GM19035 (cell line): ENCODE data around the gene VIT.
A peak's percentile ranks its signal among the peaks of the same experiment; 100 is the strongest.

Experiments
- ATAC-seq: cut with Tn5 transposase; IDR thresholded peaks from one replicate; pipeline ENCODE4 v1.9.1; 2021; ENCODE audit not compliant: unreplicated experiment

Gene VIT

DNA sequence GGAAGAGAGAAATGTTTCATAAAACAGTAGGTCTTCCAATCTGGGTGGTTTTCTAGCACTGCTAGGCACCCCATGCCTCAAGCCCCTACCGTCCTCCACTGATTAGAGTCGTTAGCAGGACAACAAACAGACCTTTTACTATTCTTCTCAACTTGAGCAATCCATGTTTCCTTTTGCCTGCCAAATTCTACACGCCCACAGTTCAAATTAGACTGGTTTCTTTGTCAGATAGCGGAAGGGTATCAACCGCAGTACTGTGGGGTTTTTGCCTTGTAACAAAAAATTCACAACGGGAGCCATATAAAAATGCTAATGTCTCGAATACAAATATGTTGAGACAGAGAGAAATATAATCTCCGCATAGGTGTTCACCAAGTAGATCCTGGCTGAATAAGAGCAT, 59.9 kb downstream of the VIT start:
- no peak for ATAC-seq

DNA sequence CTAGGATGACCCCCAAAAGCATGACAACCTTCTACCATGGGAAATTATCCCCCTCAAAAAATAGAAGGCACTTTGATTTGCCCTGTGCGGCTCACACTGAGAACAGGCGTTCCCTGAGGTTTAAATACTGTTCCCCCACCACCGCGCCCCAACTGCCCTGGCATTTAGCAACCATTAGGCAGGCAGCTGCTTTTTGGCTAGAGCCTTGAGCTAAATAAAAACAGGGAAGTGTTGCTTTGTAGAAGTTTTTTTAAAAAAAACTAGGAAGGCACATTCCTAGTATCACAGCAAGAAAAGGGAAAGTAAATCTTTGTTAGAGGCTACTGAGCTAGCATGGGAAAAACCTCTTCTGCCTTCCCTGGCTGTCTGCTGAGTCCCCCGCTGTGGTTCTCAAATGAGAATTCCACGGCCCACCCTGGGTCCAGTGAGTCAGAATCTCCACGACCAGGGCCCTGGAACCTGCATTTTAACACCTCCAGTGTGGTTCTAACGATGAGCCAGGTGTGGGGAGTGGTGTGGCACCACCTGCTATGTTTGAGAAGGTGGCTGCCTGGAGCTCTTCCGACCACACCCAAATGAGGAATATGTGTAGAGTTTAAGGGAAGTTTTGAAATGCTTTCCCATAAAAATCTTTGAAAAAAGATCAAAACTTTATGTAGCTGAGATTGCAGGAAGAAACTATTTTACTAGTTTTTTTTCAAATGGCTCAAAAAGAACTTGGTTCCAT, 66.4 kb downstream of the VIT start:
- ATAC-seq = no peak

- no peak for ATAC-seq
Observed at GRCh38 chr2:36769106-36769505, 72.6 kb downstream of the VIT start.

DNA sequence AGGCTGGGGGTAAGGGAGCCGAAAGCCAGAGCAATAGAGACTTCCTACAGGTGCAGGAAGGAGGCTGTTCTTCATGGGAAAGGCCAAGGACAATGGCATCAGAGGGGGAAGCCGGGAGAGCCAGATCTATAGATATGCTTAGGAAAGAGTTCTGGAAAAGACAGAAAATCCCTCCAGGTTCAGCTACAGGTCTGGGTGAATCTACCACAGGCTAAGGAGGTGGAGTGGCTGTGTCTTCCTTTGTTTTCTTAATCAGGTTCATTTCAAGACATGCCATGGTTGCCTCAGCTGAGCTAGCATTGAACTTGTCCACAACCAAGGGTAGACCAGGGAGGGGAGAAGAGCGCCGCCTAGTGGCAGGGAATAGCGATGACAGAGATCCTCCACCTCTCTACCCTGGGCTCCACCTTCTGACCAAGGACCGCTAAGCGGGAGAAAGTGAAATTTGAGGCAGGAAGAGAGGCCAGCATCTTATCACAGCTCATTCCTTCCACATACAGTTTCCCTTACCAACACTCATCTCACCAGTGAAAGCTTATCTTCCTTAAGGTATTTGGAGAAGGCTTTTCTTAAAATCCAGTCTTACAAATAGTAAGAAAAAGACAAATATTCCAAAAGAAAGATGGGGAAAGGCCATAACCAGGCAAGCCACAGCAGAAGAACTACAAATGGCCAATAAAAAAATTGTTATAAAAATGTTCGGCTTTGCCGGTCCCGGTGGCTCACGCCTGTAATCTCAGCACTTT, 74.2 kb downstream of the VIT start:
- peak; percentile 64 for ATAC-seq

GRCh38 chr2:36771671-36772070, 75.2 kb downstream of the VIT start:
- no peak for ATAC-seq

DNA sequence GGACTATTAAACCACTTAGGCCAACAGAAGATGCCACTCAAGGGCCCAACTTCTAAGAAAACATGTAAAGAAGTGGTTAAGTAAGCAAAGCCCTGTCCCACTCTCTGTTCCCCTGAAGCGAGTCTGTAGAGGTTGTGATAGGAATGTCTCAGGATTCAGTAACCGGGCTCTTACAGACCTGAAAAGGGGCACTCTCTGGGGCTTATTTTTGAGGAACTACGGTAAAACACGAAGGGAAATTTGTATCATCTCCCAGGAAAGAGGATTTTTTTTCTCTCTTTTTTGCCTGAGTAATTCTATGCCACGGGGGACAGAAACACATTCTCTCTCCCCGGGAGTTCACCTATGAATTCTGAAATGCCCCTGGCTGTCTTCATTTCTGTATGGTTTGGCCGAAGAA, 77.4 kb downstream of the VIT start:
- no peak for ATAC-seq

GRCh38 chr2:36775261-36775660, 78.8 kb downstream of the VIT start:
- ATAC-seq = no peak

GRCh38 chr2:36775806-36776205, 79.3 kb downstream of the VIT start:
- ATAC-seq = no peak

- no peak for ATAC-seq
Observed at GRCh38 chr2:36777272-36777671, 80.8 kb downstream of the VIT start.

DNA sequence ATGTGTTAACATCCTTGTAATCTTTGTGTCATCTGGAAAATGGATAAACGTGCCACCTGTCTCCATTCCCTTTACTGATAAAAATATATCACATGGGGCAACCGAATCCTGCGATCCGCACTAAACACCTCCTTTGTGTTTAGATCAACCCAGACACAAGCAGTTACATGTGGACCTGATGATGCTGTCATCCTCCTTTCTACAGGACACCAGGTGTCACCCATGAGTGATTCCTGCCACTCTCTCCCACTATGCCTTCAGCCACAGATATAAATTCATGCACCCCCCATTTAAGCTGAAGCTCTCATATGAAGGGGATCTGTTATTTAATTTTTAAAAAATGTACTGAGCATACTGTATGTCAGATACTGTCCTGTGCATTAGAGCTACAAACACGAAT, 81.3 kb downstream of the VIT start:
- ATAC-seq = no peak

DNA sequence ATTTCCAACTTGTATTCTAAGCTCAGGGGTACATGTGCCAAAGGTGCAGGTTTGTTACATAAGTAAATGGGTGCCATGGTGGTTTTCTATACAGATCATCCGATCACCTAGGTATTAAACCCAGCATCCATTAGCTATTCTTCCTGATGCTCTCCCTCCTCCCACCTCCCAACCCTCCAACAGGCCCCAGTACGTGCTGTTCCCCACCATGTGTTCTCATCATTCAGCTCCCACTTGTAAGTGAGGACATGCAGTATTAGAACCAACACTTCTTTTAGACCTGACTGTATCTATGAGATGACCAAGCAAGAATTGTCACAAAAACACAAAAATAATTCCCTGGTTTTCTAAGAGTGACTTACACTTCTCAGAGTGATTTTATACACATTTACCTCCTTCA, 83.0 kb downstream of the VIT start:
- ATAC-seq = no peak

GRCh38 chr2:36780231-36780839, 83.8 kb downstream of the VIT start:
- no peak for ATAC-seq

GRCh38 chr2:36781907-36782720, 85.6 kb downstream of the VIT start:
- ATAC-seq = no peak

GRCh38 chr2:36783246-36783645, 86.7 kb downstream of the VIT start:
- no peak for ATAC-seq

- peak; percentile 64 for ATAC-seq
Observed at GRCh38 chr2:36785179-36785795, 88.8 kb downstream of the VIT start.

DNA sequence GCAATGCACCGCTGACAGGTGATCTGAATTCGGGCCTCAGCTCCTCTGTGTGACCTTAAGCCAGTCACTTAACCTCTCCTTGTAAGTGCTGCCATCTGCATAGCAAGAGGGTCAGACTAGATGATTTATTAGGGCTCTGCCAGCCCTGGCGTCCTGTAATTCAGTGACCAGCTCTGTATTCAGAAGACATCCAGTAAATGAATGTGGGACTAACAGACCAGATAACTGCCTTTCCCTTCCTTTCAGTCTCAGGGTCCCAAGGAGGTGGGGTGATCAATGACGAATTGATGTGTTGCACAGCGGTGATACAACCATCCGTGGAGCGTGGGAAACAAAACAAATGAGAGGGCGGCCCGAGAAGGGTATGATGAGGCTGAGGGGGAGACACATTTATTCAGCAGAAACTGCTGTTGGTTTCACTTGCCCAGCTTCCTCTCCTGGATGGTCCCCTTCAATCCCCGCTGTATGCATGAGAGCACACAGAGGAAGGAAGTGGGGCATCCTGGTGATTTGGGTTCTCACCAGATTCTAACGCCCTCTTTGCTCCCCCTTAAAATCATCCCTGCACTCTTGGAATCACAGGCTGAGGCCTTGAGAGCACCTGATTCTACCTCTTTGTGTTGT, 92.8 kb downstream of the VIT start:
- no peak for ATAC-seq

DNA sequence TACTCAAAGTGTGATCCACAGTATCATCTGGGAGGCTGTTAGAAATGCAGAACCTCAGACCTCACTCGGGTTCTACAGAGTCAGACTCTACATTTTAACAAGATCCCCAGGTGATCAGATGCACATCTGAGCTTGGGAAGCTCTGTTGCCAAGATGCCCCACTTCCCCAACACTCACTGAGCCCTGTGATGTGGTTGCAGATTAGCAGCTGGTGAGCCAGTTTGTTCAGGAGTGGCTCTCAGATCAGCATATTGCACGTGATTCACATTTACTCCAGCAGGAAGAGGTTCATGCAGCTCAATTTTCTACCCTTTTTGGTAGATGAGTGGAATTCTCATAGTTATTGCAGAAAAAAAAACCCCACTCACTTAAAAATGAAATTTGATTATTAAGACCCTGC, 96.4 kb downstream of the VIT start:
- no peak for ATAC-seq

DNA sequence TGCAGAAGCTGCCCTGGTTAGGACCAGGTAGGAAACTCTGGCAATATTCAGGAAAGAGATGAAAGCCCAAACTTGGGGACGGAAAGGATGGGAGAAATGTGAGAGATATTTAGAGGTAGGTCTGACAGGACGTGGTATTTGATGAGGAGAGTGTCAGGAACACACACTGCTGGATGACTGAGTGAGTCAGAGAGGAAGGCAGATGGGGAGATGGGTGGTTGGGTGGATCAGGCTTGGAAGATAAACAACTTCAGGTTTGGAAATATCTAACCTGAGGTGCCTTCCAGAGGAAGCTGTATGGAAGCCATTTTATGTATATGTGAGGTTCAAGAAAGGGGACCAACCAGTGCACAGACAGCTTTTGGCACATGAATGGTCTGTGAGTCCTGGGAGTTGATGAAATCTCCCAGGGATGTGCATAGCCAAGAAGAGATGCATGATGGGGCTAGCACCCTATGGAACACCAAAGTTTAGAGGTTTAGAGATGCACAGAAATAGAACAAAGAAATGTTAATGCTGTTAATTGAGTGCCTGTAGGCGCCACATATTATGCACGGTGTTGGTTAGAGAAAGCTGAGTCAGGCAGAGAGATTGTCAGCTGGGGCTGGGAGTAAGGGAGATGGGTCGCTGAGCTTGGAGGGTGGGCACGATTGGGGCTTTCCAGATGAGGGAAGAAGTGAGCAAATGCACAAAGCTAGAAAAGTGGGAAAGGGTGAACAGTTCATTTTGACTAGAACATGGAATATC, 101.0 kb downstream of the VIT start:
- ATAC-seq = no peak

DNA sequence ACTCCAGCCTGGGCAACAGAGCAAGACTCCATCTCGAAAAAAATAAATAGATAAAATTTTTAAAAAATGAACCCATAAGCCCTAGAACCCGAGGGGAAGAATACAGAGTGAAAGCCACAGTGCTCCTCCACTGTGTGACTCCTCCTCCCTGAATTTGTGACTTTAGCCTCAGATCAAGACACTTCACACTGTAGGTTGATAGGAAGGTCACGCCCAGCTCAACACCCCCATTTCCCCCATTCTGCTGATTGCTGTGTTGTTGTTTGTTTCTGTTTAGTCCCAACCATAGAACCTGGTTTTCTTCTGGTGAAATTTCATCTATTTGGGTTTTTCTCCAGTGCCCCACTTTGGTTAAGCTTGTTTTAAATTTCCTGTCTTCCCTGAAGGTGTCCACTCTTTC, 102.2 kb downstream of the VIT start:
- no peak for ATAC-seq

DNA sequence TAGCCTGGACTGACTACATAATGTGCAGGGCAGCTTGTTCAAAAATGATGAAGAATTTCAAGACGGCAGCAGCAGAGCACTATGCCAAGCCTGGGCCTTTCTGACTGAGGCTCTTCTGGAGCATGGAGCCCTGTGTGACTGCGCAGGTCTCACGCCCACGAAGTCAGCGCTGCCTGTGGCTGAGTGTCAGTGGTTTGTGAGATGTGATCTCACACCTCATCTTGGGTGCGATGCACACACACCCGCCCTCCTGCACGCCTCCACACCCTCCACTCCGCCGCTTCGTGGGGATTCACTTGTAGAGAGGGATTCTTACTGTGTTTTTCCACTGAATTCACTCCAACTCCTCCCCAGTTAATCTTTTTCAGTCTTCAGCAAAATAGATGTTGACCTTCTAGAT, 103.9 kb downstream of the VIT start:
- ATAC-seq = no peak
